Cerebellar nuclear complex (tissue), 1 donor: ENCODE measurements around the gene FOXRED2.
"Not testable (repeated sequence)": the region's sequence is repeated elsewhere in the genome, so short reads cannot be mapped to it uniquely, and the experiment has no call there.

ENCODE experiments used
- DNase-seq, 2 experiments: peaks; one replicate each; lab custom pipeline; 2025; lab: John Stamatoyannopoulos, UW

FOXRED2 gene

DNA sequence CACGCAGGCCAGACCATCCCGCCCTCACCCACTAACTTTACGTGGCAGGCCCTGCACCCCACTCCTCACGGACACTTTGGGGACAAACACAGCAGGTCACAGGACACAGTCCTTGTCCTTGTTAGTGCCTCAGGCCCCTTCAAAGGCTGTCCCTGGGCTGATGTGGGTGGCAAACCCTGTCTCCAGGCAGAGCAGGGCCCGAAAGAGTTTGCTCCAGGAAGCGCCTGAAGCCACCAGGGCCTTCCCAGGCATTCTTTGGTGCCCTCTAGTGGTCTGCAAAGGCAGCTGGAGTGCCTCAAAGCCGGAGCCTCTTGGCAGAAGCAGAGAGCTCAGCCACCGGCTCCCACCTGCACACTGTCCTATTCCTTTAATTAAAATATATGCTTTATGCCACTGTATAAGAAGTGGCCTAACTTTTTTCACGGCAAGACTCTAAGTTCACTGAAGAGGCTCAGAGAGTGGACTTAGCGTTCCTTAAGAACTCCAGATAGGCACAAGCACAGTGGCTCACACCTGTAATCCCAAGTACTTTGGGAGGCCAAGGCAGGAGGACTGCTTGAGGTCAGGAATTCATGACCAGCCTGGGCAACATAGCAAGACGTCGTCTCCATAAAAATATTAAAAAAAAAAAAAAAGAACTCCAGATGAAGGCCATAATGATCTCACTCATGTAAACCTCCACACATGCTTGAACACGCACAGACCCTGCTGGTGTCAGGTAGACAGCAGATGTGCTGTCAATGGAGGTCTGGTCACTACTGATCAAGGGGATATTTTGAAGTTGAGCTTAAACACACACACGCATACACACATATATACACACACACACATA is 36.5 kb downstream of the FOXRED2 start:
- peak; percentile 28 to 87 for DNase-seq

DNA sequence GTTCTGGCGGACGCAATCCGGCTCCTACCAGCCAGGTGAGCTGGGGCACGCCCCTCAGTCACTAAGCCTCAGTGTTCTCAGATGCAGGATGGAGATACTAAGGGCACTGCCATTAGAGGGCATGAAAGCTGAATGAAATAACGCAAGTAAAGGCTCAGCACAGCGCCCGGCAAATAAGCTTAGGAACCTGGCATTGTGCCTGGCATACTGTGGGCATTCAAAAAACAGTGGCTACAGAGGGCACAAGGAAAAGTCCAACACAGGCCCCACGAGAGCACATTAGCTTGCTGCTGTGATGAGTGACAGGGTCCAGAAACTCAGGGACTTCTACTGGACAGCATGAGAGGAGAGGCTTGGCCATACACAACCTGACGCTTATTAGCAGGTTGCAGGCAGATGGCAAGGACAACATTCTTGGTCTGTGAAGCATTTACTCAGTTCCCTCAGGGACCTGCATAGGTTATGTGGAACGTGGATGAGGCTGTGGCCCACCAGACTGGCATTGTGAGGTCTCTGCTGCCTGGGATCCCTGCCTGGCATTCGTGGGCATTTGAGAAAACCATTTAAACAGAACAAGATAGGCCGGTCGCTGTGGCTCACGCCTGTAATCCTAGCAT is 37.6 kb downstream of the FOXRED2 start:
- DNase-seq, result no peak

DNA sequence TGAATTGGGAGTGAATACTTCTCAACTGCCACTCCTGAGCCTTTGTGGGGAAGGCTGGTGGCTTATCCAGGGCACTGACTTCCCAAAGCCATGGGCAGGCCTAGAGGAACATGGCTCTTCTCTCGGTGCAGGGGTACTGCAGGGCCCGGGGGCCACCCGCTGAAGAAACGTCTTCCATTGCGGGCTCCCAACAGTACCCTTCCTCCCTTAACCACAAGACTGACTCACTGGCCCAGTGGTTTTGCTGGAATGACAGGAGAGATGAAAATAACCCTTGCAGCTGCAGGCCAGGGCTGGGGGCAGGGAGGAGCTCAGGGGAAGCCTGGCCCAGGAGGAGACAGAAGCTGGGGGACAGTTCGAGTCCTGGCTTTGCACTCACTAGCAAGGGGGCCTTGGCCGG is 38.9 kb downstream of the FOXRED2 start:
- DNase-seq, result no peak

DNA sequence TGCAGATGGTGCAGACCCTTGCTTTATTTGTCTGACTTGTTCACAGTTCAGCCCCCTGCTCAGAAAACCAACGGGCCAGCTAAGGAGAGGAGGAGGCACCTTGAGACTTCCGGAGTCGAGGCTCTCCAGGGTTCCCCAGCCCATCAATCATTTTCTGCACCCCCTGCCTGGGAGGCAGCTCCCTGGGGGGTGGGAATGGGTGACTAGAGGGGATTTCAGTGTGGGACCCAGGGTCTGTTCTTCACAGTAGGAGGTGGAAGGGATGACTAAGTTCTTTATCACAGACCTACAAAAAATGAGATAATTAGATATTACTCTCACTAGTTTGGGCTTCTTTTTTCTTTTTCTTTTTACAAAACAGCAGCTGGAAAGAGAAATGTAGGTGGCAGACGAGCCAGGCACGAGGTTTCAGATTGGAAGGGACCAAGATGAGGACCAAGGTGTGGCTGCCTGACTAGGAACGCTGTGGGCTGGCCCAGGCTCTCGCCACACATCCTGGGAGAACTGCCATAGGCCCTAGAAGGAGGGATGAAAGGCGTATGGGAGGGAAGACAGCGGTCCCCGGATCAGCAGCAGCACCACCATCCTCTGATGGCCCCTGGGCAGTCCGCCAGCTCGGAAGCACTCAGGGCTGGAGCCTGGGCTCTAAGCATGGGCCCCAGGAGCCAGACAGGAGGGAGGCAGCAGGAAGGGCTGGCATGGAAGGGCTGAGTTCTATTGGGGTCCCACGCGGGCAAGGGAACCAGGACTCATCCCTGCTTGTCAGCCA is 39.6 kb downstream of the FOXRED2 start:
- no peak for DNase-seq

DNA sequence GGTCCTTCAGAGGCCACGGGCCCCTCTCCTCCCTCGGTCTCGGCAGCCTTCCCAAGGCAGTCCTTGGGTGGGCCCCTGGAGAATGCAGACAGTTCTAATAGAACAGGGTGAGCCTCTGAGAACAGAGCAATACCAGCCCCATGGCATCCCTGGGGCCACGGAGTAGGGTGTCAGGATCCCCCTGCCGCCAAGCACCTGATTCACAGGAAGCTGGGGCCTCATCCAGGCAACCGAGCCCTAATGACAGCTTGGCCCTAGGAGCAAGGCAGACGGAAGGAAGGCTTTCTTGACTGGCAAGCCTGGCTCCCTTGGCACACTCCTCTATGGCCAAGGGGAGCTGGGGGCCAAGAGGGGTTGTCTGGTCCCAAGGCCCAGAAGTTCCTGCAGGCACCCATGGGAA is 40.6 kb downstream of the FOXRED2 start:
- DNase-seq, result no peak

DNA sequence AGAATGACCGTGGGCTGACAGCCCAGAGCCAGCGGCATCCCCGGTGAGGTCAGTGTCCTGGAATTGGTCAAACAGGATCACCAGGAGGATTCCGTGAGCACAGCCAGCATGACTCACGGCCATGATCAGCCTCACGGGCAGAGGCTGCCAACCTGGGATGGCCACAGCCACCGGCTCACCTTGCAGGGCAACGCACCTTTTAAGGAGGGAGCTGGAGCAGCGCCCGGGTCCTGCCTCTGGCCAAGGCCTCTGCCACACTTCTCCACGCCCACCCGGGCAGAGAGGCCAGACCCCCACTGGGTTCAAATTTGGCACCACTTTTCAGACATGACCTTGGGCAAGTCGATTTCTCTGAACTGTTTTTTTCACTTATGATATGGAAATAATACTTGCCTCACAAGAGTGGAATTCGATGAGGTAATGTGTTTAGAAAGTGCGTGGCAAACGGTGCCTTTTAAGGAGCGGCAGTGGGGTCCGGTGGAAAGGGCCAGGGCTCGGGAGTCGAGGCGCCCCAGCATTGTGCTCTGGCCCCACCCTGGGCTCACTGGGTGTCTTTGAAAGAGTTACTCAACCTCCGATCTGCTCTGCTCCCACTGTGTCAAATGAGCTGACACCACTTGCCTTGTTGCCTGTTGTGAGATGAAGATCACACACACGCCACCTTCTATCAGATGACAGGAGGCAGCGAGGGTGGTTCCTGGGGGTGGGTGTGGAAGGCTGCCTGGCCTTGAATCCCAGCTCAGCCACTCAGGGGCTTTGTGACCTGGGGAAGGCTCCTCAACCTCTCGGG is 41.4 kb downstream of the FOXRED2 start:
- DNase-seq, result no peak

DNA sequence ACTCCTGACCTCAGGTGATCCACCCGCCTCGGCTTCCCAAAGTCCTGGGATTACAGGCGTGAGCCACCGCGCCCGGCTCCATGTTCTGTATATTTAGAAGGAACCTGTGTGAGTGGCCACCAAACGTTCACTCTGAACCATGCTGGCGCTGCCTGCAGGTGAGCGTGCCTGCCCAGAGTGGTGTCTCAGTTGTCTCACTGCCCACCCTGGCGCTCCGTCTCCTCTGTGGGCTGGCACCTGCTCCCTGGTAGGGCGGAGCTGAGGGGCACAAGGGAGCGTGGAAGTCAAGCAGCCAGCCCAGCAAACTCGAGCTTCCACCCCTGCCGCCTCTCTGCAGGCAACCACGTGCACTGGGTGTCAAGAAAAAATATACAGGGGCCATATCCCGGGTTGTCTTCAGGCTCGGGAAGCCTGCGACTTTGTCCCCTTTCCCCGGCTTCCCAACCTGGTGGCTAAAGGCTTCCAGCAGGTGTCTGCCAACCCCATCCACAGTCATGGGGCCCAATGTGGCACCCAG is 42.1 kb downstream of the FOXRED2 start:
- DNase-seq, result no peak

DNA sequence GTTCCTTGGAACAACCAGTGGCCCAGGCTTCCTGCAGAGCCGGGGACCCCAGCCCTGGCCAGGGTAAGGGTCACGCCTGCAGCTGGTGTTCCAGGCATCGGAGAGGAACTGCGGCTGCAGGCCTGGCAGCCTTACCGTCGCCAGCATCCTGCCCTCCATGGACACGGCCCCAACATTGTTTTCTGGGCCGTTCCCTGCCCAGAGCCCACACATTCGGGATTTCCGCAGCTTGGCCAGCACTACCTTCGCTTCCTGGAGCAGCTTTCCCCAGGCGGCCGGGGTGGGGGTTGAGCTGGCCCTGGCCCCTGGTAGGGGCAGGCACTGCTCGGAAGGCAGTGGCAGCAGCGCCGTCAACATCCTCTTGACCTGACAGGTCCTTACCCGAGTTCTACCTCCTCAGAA is 43.1 kb downstream of the FOXRED2 start:
- DNase-seq, result no peak

DNA sequence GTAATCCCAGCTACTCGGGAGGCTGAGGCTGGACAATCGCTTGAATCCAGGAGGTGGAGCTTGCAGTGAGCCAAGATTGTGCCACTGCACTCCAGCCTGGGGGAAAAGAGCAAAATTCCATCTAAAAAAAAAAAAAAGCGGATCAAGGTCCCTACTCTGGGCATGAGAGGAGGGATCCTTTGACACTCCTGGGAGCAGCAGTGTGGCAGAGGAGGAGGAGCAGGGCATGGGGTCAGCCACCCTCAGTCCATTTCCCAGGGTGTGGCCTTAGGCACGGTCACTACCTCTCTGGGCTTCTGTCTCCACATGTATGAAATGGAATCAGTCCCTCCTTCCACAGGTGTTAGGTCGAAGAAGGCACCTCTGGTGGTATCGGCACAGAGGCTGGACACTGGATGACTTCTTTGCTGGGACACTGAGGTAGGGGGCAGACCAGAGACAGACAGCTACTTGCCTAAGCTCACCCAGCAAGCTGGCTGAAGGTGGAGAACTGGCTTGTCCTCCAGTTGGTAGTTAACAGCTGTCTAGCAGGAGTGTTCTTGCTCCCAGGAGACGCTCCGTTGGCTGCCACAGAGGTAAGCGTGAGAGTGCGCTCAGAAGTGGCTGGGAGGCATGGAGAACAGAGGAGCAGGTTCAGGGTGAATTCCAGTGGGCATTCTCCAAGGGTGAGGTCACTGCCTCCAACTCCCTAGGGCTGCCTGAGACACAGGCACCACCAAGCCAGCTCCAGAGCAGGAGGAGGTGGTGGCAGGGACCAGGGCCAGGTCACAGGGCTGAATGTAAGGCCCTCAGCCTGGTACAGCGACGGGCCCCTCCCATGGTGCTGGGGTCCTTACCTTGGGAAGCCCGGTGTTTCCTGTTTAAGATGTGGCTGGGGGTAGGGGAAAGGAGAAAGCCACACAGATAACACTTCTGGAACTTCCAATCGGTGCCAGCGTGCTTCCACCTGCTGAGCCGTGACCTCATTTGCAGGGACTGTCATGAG is 44.9 kb downstream of the FOXRED2 start:
- no peak for DNase-seq

DNA sequence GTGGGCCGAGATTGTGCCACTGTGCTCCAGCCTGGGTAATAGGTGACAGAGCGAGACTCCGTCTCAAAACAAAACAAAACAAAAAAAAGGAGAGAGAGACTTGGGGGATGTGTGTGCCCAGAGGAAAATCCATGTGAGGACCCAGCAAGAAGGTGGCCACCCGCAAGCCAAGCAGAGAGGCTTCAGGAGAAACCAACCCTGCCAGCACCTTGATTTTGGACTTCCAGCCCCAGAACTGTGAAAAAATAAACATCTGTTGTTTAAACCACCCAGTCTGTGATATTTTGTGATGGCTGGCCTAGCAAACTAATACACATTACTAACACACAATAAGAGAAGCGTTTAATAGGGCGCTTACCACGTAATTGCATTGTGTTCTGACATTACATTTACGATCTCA is 46.6 kb downstream of the FOXRED2 start:
- DNase-seq, result no peak

DNA sequence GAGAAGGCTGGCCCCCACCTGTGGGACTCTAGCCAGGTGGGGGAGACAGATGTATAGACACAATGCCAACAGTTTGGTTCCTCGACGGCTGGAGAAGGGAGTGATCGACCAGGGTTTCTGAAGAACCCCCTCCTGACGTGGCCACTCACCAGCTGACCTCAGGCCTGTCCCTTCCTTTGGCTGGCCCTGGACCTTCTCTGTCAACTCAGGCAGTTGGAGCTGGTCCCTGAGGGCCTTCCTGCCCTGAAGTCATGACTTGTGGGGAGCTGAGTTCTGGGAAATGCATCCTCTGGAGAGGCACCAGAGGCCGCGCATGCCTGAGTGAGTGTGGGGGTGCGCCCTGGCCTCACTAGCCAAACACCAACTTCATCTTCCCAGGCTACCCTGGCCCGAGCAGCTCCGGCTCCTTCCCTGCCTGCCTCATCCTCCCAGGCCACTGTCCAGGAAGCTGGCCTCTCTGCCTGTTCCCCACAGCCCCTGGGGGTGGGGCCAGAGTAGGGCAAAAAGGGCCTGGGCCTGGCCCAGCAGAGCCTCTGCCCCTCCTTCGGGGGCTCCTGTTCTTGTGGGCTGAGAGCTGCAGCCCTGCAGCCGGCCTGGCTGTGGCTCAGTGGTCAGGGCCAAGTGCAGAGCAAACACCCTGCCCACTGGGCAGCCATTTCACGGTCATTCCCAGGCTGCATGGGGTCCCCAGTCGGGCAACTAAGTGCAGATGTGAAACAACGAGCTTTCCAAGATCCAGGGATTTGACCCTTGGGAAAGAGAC is 49.0 kb downstream of the FOXRED2 start:
- no peak for DNase-seq

DNA sequence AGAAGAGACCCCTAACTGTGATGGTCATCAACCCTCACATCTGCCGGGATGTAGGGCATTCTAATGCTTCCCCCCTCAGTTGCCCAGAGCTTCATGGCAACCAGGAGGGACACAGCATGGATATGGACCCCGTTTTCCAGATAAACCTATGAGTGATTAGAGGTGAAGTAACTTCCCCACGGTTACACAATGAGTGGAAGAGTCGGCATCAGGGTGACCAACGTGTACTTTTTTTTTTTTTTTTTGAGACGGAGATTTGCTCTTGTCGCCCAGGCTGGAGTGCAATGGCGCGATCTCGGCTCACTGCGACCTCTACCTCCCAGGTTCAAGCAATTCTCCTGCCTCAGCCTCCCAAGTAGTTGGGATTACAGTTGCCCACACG is 50.4 kb downstream of the FOXRED2 start:
- DNase-seq, result no peak

DNA sequence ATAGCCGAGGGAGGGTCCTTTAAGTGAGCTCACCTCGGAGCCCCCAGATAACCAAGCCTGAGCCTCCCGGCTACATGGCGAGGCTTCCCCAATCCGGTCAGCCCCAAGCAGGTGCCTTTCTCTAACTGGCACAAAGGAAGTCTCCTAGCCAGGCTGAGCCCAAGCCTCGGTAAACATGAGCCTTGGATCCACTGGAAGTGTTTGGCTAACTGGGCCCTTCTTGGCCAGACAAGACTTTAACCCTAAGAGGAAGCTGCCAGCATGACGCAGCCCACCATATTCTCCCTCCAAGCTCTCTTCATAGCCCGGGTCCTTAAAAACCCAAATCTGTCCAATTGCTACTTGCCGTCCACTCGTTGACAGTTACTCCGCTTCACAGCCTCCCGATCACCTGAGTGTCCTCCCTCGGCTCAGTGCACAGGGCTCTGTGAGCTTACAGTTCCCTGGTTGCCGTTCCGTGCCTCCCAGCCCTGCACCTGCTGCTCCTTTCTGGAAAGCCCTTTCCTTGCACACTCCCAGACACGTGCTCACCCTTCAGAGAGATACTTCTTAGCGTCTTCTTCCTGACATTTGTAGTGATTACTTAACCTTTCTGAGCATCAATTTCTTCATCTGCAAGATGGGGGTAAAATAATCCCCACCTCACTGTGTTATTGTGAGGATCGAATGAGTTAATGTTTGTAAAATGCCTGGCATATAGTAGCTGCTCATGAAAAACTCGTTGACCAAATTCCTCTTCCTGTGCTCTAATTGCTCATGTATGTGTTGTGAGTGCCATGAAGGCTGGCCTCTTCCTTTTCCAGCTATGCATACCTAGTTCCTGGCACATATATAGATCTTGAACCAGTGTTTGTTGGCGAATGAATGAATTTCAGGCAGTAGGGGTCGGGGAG is 51.0 kb downstream of the FOXRED2 start:
- no peak for DNase-seq

DNA sequence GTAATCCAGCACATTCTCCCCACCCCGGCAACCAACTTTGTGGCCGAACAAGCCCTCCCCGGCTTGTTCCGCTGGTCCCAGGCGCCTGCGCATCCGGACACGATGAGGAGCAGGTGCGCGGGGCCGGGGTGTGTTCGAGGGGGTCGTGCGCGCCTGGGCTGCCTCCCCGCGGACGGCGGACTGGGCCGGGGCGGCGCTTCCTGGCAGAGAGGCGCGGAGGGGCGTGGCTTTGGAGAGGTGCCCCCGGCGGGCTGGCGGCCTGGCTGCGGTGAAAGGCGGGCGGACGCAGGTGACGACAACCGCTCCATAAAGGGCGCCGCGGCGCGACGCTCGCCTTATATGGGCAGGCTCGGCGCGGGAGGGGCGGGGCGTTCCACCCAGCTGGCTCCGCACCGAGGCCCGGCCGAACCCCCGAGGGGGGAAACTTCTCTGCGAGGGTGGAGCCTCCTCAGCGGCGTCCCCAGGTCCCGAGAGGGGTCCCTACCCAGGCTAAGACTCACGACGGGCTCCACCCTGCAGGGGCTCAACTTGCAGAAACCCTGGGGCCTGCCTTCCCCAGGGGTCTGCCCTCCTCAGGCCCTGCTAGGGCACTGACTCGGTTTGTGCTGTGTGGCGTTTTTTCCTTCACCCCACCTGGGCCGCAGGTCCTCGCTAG is 51.8 kb downstream of the FOXRED2 start:
- peak; percentile 56 to 66 for DNase-seq

DNA sequence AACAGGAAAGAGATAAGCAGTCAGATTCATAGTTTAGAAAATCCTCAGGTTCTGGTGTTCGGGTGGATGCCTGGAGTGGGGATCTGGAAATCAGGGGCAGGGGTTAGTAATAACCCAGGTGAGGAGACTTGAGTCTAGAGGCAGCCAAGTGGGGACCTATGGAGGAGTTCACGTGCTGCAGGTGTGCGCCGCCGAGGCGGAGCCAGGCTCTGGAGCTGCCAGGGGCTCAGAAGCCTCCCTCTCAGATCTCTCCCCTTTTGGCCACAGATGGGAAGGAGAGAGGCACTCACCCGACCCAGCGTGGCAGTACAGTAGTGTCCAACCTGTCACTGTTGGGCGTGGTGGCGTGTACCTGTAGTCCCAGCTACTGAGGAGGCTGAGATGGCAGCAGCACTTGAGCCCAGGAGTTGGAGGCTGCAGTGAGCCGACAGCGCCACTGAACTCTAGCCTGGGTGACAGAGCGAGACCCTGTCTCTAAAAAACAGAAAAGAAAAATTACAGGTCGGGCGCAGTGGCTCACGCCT is 52.9 kb downstream of the FOXRED2 start:
- no peak for DNase-seq

DNA sequence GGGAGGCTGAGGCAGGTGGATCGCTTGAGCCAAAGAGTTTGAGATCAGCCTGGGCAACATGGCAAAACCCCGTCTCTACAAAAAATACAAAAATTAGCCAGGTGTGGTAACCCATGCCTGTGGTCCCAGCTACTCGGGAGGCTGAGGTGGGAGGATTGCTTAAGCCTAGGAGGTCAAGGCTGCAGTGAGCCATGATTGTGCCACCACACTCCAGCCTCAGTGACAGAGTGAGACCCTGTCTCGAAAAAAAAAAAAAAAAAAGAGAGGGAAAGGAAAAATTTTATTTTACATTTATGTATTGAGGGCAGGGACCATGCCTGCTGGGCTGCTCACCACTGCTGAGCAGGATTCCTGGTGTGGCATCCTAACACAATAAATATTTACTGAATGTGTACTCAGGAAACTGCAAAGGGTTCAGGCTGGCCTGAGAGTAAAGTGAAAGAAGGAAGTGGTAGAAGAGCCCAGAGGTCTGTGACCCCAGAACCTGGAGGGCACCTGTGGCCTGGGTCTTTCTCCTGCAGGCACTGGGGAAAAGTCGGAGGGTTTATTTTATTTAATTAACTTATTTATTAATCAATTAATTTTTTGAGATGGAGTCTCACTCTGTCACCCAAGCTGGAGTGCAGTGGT is 53.7 kb downstream of the FOXRED2 start:
- DNase-seq, result not testable (repeated sequence)

DNA sequence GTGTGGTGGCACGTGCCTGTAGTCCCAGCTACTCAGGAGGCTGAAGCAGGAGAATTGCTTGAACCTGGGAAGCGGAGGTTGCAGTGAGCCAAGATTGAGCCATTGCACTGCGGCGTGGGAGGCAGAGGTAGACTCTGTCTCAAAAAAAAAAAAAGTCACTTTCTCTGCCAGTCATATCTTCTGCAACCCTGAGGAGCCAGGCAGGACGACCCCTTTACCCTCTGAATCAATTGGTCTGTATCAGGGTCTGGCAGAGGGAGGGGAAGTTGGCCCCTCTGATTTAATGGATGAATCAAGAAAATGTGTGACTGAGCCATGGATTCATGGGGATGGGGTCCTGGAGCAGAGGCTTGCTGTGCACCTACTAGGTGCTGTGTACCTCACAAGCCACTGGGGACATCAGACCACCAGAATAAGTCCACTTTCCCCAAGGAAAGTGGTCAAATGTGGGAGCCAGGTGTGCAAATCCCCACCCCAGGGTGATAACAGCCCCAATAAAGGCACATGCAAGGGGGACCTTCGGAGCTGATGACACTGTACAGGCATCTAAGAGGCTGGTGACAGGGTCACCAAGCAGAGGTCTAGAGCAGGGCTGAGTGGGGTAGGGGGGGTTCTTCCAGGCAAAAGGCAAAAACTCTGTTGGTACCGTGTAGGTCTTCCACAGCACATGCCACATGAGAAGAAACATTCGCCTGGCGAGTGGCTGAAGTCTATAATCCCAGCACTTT is 54.4 kb downstream of the FOXRED2 start:
- DNase-seq, result no peak
